HG02798 (cell line): ENCODE measurements around the gene SPAG9.
"Not testable (repeated sequence)": the region's sequence is repeated elsewhere in the genome, so short reads cannot be mapped to it uniquely, and the experiment has no call there.

Source experiments
- ATAC-seq: cut with Tn5 transposase; IDR thresholded peaks from one replicate; pipeline ENCODE4 v1.9.1; 2021; ENCODE audit warnings: mild to moderate bottlenecking; ENCODE audit not compliant: unreplicated experiment, poor library complexity

The SPAG9 gene

DNA sequence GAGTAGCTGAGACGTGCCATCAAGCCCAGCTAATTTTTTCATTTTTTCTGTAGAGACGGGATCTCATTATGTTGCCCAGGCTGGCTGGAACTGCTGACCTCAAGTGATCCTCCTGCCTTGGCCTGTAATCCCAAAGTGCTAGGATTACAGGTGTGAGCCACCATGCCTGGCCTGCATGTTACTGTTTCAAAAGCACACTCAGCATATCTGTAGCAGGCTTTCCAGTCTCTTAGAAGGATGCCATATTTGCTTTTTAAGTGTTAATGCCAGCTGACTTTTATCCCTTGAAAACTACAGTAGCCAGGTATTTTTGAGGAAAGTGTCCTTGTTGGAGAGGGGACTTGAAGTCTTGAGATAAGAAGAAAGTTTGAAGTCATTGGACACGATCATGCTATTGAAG is 15.3 kb upstream of the SPAG9 start:
- ATAC-seq, result no peak

- ATAC-seq, result no peak
Observed at GRCh38 chr17:51133365-51133764, 12.7 kb upstream of the SPAG9 start.

DNA sequence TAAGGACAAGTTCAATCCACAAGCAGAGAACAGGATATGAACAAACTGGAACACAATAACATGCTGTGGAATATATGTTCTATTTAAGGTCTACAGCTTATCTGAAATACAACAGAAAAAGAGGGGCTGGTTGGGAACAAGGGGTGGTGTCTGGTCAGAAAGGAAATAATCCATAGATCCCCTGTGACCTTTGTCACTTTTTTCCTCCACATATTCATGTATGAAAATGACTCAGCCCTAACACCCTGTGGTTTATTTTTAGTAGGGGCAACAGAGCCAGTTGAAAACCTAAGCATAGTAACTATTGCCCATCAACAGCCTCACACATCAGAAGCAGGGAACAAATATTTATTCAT is 12.3 kb upstream of the SPAG9 start:
- ATAC-seq, result peak; percentile 57

DNA sequence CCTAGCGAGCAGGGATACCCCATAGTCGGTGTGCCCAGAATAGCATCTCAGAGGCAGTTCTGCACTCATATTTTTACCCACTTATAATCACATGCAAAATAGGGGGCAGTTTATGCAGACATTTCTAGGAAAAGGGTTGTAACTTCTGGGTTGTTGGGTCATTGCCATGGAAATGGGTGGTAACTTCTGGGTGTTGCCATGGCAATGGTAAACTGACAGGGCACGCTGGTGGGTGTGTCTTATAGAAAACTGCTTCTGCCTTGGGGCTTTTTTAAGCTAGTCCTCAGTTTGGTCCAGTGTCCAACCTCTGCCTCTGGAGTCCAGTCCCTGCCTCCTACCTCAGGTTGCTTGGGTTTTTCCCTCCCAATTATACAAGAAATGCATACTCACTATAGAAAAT is 7.4 kb upstream of the SPAG9 start:
- no peak for ATAC-seq

- no peak for ATAC-seq
Observed at GRCh38 chr17:51124640-51125503, 4.2 kb upstream of the SPAG9 start.

GRCh38 chr17:51122473-51123115 is 1.9 kb upstream of the SPAG9 start:
- ATAC-seq, result not testable (repeated sequence)

DNA sequence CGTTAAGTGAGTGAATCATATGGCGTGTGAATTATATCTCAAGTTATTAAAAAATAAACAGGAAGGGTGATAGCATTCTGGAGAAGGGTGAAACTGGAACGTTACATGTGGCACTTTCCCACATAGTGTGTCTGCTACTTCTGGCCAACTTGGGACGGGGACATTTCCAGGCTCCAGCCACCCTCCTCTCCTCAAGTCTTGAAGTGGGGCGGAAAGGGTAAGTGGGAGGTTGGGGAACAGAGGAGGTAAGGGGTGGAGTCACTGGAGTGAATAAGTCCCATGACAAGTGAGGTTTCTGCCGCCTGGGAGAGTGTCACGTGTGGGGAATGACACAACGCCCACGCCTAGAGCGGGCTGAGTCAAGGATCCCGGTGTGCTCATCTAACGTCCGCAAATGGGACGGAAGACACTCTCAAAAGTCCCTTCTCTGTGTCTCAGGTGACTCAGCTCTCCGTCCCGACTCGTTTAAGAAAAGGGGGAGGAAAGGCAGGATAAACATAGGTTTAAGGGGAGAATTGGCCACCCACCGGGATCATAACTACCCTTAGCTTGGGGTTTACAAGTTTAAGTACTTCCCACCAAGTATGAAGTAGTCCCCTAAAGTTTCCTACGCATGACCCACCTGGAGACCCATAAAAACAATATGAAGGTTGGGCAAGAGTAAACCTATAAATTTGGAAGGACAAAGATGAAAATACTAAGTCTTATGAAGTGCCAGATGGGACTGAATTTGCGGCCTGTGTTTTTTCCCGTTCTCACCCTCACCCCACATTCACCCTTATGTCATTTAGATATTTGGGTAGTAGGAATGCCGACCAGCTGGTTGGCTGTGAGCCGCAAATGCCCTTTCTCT is 1.2 kb upstream of the SPAG9 start:
- ATAC-seq, result peak; percentile 33

DNA sequence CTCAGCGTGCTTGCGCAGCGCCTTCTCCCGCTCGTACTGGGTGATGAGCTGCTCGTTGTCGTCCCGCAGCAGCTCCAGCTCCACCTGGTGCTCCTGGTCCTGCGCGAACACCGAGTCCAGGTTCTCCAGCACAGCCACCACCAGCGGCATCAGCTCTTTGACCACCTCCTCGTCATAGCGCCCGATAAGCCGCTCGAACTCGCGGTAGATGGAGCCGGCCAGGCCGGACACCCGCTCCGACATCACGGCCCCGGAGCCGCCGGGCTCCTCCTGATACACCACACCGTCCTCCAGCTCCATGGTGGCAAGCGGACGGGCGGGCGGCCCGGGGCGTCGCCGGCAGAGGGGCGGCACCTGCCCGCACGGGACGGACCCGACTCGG is 320 bp downstream of the SPAG9 start:
- ATAC-seq, result peak; percentile 29

- peak; percentile 20 for ATAC-seq
Observed at GRCh38 chr17:51119415-51120356, 982 bp downstream of the SPAG9 start.

- ATAC-seq, result no peak
Observed at GRCh38 chr17:51118330-51119195, 2.1 kb downstream of the SPAG9 start.

DNA sequence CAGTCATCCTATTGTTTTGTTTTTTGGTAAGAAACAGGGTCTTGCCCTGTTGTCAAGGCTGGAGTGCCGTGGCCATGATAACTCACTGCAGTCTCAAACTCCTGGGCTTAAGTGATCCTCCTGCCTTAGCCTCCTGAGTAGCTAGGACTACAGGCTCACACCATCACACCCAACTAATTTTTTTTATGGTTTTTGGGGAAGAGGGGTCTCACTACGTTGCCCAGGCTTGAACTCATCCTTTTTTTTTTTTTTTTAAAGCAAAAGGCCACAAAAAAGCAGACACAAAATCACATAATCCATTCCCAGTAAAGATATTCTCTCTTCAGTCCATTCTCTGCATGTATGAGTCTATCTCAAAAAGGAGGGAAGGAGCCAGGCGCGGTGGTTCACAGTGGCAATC is 5.5 kb downstream of the SPAG9 start:
- no peak for ATAC-seq

GRCh38 chr17:51112303-51113222 is 8.1 kb downstream of the SPAG9 start:
- not testable (repeated sequence) for ATAC-seq

- ATAC-seq, result no peak
Observed at GRCh38 chr17:51107778-51108177, 12.9 kb downstream of the SPAG9 start.

DNA sequence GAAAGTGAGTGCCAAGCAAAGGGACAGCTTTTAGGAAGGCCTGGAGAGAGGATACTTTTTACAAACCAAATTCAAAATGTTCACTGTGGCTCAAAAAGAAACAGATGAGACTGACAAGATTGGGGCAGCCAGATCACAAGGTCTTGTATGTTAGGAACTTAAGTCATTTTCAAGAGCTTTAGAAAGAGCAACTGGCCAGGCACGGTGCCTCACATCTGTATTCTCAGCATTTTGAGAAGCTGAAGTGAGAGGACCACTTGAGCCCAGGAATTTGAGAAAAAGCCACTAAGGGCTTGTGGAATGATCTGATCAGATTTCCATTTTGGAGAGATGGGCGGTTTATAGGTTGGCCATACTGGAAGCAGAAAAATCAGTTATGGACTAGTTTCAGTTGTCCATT is 17.2 kb downstream of the SPAG9 start:
- ATAC-seq, result no peak

DNA sequence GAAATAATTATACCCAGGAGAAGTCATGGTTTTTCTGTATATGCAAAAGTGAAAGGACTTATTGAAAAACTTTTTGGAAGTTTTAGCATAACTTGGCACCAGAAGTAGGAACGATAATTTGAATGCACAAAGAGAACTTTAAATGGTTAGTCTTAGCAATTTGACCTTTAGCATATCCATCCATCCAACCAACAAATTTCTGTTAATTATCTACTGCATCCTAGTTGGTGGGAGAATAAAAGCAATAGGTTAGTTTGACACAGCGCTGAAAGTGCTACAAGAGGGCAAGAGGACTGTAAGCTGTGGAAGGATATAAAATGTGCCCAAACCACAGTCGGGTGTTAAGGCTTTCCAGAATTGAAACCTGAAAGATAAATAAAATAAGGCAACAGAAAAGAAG is 17.6 kb downstream of the SPAG9 start:
- no peak for ATAC-seq

GRCh38 chr17:51097708-51098446 is 22.8 kb downstream of the SPAG9 start:
- ATAC-seq, result no peak

DNA sequence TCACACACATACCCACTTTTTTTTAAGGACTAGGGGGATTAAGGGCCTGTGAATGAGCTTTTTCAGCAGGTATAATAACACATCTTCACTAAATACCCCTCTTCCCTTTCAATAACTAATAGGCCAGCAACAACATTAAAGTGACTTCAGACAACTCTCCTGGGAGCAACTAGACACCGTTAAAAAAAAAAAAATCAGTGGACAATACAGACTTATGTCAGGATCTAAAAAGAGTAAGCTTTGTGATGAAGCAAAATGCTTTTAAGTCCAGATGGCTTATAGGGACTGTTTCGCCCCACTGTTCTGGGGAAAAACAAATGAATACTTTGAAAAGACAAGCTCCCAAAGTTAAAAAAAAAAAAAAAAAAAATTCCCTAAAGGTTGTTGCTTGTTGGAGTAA is 29.0 kb downstream of the SPAG9 start:
- no peak for ATAC-seq
